ENCODE data around the gene RFX2.

The RFX2 gene

DNA sequence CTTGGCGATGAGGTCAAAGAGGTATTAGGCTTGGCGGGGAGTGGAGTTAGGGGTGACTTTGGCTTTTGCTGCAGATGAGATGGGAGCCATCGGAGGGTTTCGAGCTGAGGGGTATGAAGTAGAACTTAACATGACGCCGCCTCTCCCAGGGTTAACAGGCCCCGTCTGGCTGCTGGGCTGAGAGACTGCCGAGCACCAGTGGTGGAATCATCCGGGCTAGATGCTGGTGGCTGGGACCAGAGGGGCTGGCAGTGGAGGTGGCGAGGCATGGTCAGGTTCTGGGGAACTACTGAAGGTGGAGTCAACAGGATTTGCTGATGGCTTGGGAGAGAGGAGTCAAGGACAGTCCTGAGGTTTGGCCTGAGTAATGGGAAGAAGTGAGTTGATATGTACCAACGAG, 4.9 kb downstream of the RFX2 start:
- DNase-seq (ENCODE audit: insufficient read length, low spot score) (no peak), FAIRE-seq (no peak)

DNA sequence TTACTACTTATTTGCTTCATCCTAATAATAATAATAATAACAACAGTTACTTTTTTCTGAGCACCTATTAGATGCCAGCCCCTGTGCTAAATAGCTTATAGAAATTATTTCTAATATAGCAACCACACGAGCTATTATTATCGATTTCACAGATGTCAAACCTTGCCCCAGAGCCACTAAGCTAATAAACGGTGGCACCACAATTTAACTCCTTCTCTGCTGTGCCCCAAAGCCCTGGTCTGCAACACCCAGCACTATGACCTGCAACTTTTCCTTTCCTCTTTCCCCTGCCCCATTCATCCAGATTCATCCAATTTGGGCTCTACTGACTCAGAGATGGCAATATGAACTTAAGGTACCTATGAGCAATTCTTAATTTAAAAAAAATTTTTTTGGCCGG, 6.4 kb downstream of the RFX2 start:
- DNase-seq (ENCODE audit: insufficient read length, low spot score) = no peak

GRCh38 chr19:6103217-6103644, 7.1 kb downstream of the RFX2 start:
- no peak for DNase-seq (ENCODE audit: insufficient read length, low spot score)
- FAIRE-seq = no peak

More for the DNA sequence above, 6.4 kb downstream of the RFX2 start:
- no peak for FAIRE-seq

DNA sequence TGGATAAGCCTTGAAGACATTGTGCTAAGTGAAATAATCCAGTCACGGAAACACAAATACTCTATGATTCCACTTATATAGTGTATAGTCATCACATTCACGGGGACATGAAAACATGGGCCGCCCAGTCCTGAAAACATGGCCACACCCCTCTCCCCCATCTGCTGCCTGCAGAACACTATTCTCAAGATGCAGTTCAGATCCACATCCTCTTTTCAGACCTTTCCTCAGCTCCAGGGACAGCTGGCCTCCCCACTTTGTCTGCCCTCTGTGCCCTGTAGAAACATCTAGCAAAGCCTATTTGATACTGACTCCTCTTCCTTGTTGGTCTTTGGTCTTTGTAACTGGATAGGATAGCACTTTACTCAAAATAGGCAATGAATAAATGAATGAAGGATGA, 8.3 kb downstream of the RFX2 start:
- DNase-seq (ENCODE audit: insufficient read length, low spot score) (no peak), FAIRE-seq (no peak)

DNA sequence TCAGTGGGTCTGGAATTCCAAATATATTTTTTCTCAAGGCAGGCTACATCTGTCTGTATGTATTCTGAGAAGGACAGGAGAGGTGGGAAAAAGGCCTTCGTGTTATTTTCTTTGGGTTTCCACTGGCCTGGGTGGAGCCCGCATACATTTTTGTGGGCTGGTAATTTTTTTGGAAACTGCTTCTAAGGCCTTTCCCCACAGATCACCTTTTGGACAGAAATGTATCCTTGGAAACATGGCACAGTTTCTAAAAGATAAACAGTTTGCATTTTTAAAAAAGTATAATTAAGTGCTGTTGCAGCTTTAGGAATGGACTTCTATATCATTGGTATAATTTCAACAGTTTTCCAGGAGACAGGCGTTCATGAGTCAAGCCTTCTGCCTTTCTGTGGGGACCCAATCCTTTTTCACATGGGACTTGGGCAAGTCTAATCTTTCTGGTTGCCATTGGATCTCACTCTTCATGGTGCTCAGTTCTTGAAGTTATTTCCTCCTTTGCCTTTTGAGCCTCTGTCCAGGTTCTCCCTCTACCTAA, 8.9 kb downstream of the RFX2 start:
- no peak for DNase-seq (ENCODE audit: insufficient read length, low spot score)
- FAIRE-seq = no peak

GRCh38 chr19:6100284-6100915, 9.9 kb downstream of the RFX2 start:
- DNase-seq (ENCODE audit: insufficient read length, low spot score) (peak; percentile 46), FAIRE-seq (peak; percentile 95)

- DNase-seq (ENCODE audit: insufficient read length, low spot score) (no peak), FAIRE-seq (no peak)
Observed at GRCh38 chr19:6099599-6099998, 10.7 kb downstream of the RFX2 start.

DNA sequence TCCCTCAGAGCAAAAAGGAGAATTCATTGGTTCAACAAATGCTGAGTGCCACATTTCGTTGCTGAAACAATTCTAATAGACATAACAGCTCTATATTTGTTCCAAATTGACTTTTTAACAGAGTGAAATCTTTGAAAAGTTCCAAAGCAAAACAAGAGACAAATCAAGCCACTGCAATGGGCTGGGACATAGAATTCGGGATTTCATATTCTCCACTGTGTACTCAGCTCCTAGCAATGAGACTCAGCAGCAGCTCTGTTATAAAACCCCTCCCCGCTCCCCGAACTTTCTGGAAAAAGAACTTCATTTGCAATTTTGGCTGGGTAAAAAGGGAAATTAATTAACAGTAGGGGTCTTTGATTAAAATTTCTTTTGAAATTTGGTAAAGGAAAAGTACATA, 11.3 kb downstream of the RFX2 start:
- no peak for DNase-seq (ENCODE audit: insufficient read length, low spot score)
- FAIRE-seq = no peak

- DNase-seq (ENCODE audit: insufficient read length, low spot score) (no peak), FAIRE-seq (no peak)
Observed at GRCh38 chr19:6098574-6098973, 11.7 kb downstream of the RFX2 start.

- FAIRE-seq = no peak
Observed at GRCh38 chr19:6097911-6098310, 12.4 kb downstream of the RFX2 start.

GRCh38 chr19:6095760-6096159, 14.5 kb downstream of the RFX2 start:
- DNase-seq (ENCODE audit: insufficient read length, low spot score) (no peak), FAIRE-seq (no peak)

More at GRCh38 chr19:6097911-6098310, 12.4 kb downstream of the RFX2 start:
- no peak for DNase-seq (ENCODE audit: insufficient read length, low spot score)

DNA sequence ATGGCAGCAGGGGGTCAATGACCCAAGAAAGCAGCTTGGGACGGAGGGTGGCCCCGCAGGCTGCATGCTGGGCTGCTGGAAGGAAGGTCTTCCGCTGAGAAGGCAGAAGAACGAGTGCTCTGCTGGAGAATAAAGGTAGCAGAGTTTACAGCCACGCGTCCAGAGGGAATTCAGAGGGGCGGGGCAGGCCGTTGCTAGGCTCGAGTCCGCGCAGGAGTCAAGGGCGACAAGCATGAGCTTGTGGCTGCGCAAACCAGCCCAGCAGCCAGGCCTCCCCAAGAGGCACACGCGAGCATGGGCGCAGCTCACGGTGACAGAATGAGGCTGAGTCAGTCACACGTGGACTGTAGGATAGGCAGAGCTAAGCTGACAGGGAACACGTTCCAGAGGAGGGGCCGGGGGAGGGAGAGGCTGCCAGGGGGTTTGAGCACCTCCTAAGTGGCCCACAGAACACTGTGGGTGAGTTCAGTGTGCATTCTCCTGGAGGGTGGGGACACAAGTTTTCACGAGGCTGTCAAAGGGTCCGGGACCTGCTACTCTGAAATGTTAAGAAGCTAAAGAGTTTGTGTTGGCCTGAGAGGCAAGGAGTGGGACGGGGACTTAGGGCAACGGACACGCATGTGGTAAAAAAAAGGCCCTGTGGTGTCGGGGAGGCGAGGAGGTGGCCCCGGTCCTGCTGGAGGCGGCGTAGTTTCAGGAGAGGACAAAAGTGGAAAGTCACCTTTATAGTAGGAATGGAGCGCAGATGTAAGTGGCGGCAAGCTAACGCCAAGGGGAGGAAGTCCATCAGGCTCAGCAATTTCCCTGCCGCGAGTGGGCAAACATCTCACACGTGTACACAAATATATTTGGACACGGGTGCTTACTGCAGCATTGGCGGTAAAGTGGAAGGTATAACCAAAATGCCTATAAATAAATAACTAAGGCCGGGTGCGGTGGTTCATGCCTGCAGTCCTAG, 17.7 kb downstream of the RFX2 start:
- DNase-seq (ENCODE audit: insufficient read length, low spot score) (no peak), FAIRE-seq (no peak)

GRCh38 chr19:6091771-6092291, 18.5 kb downstream of the RFX2 start:
- DNase-seq (ENCODE audit: insufficient read length, low spot score) (no peak), FAIRE-seq (no peak)

DNA sequence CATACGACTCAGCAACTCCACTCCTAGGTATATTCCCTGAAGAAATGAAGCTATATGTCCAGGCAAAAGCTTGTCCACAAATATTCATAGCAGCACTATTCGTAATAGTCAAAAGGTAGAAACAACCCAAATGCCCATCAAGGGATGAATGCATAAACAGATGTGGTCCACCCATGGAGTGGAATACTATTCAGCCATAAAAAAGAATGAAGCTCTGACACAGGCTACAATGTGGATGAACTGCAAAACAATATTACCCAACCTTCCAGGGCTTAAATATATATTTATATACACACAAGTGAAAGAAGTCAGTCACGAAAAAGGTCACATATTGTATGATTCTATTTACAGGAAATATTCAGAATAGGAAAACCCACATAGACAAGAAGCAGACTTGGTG, 19.7 kb downstream of the RFX2 start:
- no peak for DNase-seq (ENCODE audit: insufficient read length, low spot score)

DNA sequence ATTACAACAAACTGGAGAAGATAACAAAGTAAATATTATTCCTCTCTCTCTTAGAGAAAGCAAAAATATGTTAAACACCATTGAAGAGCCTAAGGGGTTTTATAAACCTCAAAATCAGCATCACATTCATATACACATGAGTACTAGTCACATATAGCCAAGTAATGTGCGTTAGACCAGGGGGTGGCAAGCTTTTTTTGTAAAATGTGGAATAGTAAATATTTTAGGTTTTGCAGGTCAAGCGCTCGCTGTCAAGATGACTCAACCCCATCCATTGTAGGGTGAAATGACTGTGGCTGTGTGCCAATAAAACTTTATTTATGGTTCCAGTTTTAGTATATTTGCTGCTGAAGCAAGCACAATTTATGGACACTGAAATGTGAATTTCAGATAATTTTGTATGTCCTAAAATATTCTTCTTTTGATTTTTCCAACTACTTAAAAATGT, 21.7 kb downstream of the RFX2 start:
- FAIRE-seq (no peak), DNase-seq (ENCODE audit: insufficient read length, low spot score) (no peak)

More for the DNA sequence above, 19.7 kb downstream of the RFX2 start:
- FAIRE-seq = no peak

DNA sequence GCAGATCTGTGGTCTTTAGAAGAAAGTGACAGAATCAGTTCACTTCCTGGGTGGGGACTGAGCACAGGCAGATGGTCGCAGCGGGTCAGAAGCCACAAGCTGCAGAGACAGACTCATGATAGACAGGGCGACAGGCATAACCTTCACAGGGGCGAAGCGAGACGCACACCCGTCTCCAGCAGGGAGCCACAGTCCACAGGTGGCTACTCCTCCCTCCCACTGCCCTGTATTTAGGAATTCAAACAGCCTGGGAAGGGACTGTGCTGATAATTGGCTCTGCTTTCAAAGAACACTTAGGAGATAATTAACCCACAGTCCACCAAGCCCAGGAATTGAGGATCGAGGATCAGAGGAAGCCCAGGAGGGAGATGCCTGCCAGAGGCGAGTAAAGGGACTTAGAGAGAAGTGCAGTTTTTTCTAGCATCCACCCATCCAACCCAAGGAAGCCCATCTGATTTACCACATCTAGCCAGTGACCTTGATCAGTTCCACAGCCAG, 23.2 kb downstream of the RFX2 start:
- peak; percentile 76 for DNase-seq (ENCODE audit: insufficient read length, low spot score)
- peak; percentile 91 for FAIRE-seq

DNA sequence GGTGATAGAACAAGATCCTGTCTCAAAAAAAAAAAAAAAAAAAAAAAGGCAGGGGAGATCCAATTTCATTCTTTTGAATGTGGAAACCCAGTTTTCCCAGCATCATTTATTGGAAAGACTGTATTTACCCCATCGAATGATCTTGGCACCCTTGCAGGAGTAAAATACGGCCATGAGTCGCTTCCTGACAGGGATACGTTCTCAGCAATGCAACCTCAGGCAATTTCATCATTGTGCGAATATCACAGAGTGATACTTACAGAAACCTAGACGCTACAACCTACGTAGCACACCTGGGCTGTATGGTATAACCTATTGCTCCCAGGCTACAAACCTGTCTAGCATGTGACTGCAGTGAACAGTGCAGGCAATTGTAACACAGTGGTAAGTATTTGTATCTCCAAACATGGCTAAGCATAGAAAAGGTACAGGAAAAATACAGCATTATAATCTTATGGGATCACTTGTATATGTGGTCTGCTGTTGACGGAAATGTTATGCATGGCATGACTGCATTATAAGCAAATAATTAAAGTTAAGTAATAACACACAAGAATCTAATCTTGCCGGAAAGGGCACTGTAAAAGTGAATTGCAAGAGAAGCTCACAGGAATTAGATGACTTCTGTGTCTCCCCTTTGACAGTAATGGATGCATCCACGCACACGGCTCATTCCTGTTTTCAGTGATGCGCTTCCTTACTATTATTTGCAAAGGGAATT, 24.1 kb downstream of the RFX2 start:
- DNase-seq (ENCODE audit: insufficient read length, low spot score) = no peak
- no peak for FAIRE-seq

GRCh38 chr19:6084821-6085220, 25.5 kb downstream of the RFX2 start:
- DNase-seq (ENCODE audit: insufficient read length, low spot score) (no peak), FAIRE-seq (no peak)

DNA sequence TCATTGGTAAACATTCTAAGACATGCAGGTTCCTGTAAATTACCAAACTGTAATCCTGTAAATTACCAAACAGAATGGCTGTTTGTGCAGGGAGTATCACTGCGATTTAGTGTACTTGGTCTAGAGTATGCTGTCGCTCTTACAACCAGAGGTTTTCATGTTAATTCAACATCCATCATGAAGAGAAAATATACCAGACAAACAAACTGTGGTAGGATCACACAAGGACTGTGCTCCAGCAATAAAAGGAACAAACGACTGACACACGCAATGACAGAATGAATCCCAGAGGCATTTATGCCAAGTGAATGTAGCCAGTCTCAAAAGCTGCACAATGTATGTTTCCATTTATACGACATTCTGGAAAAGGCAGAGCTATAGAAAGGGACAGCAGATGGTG, 31.2 kb downstream of the RFX2 start:
- no peak for FAIRE-seq
- no peak for DNase-seq (ENCODE audit: insufficient read length, low spot score)

DNA sequence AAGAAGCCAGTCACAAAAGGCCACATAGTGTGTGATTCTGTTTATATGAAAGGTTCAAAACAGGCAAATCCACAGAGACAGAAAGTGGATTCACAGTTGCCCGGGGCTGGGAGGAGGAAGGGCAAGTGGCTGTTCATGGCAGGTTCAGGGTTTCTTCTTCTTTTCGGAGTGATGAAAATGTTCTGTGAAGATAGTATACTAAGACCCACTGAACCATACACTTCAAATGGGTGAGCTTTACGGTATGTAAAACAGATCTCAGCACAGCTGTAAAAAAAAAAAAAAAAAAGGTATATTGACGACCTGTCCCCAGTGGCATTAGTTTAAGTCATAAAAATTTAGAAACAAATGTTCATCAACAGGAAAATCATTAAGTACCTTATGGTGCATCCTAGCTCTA, 32.2 kb downstream of the RFX2 start:
- no peak for FAIRE-seq
- no peak for DNase-seq (ENCODE audit: insufficient read length, low spot score)
